ENCODE results near the gene DPP8.

DNA sequence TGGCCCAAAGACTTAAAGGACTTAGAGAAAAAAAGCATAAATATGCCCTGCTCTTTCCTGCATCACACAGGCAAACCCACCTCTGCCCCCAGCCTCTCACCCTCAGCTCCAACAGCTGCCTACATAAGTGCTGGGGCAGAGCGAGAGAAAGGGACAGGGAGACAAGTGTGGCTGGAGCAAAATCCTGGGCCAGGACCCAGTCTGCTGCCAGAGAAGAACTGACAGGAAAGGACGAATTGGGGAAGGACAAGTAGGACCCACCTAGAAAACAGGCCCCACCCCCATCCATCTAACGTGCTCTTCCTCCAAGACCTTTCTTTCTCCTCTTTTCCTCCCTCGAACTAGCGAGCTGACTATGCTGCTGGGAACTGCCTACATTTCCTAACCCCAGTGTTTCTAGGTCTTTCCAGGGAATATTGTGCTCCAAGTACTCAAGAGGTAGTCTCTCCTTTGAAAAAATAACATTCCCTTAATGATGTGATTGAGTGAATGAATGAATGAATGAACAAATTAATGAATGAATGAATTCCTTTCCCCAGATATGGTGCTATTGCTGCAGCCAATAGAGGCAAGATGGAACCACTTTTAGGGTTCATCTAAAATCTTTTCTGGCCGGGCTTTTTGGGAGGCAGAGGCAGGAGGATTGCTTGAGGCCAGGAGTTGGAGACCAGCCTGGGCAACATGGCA, 113.2 kb downstream of the DPP8 start:
- TF ChIP-seq, protein P1, sequence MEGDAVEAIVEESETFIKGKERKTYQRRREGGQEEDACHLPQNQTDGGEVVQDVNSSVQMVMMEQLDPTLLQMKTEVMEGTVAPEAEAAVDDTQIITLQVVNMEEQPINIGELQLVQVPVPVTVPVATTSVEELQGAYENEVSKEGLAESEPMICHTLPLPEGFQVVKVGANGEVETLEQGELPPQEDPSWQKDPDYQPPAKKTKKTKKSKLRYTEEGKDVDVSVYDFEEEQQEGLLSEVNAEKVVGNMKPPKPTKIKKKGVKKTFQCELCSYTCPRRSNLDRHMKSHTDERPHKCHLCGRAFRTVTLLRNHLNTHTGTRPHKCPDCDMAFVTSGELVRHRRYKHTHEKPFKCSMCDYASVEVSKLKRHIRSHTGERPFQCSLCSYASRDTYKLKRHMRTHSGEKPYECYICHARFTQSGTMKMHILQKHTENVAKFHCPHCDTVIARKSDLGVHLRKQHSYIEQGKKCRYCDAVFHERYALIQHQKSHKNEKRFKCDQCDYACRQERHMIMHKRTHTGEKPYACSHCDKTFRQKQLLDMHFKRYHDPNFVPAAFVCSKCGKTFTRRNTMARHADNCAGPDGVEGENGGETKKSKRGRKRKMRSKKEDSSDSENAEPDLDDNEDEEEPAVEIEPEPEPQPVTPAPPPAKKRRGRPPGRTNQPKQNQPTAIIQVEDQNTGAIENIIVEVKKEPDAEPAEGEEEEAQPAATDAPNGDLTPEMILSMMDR (IDR thresholded peaks at IDR 0.05; ENCODE audit: poor library complexity, severe bottlenecking), result no peak
- TF ChIP-seq EP300 (conservative IDR thresholded peaks at IDR 0.05; ENCODE audit: poor library complexity, severe bottlenecking), result no peak
- TF ChIP-seq, protein P2, sequence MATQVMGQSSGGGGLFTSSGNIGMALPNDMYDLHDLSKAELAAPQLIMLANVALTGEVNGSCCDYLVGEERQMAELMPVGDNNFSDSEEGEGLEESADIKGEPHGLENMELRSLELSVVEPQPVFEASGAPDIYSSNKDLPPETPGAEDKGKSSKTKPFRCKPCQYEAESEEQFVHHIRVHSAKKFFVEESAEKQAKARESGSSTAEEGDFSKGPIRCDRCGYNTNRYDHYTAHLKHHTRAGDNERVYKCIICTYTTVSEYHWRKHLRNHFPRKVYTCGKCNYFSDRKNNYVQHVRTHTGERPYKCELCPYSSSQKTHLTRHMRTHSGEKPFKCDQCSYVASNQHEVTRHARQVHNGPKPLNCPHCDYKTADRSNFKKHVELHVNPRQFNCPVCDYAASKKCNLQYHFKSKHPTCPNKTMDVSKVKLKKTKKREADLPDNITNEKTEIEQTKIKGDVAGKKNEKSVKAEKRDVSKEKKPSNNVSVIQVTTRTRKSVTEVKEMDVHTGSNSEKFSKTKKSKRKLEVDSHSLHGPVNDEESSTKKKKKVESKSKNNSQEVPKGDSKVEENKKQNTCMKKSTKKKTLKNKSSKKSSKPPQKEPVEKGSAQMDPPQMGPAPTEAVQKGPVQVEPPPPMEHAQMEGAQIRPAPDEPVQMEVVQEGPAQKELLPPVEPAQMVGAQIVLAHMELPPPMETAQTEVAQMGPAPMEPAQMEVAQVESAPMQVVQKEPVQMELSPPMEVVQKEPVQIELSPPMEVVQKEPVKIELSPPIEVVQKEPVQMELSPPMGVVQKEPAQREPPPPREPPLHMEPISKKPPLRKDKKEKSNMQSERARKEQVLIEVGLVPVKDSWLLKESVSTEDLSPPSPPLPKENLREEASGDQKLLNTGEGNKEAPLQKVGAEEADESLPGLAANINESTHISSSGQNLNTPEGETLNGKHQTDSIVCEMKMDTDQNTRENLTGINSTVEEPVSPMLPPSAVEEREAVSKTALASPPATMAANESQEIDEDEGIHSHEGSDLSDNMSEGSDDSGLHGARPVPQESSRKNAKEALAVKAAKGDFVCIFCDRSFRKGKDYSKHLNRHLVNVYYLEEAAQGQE (IDR thresholded peaks at IDR 0.05; ENCODE audit: borderline replicate concordance), result no peak
- no peak for TF ChIP-seq TAF1 (IDR thresholded peaks at IDR 0.05; ENCODE audit: low read depth)
